Keratinocyte (primary cell): ENCODE results near the gene HIP1.

Experiments
- CTCF ChIP-seq, 3 experiments: IDR thresholded peaks in 1 of 3; conservative IDR thresholded peaks in 1 of 3; optimal IDR thresholded peaks in 1 of 3; 2 replicates in 2 of 3; 3 replicates in 1 of 3; pipeline versions ENCODE3 to v1.5.1; 2011; ENCODE audit warnings: low read length in 3 of 3, mild to moderate bottlenecking in 3 of 3, moderate library complexity in 2 of 3, control low read depth in 1 of 3, inconsistent platforms in 1 of 3; ENCODE audit not compliant: insufficient read depth in 2 of 3; ENCODE audit errors: extremely low read depth in 1 of 3
- EZH2 ChIP-seq: IDR thresholded peaks from one replicate; pipeline ENCODE4 v1.6.1; 2012; ENCODE audit warnings: inconsistent platforms, mild to moderate bottlenecking, low read length, moderate library complexity

- TF ChIP-seq CTCF (optimal IDR thresholded peaks at IDR 0.05 in 1 of 3, IDR thresholded peaks at IDR 0.05 in 1 of 3, conservative IDR thresholded peaks at IDR 0.05 in 1 of 3; ENCODE audit: extremely low read depth in 1 of 3, insufficient read depth in 2 of 3, low read length in 3 of 3): no peak
- TF ChIP-seq EZH2: no peak
Measured at GRCh38 chr7:75652788-75653187, 86.0 kb downstream of the HIP1 start.
